Transverse colon (tissue), 4 donors: ENCODE data around the gene RBM20.

Experiments
- EP300 ChIP-seq: sonication (generic); formaldehyde crosslinking; IDR thresholded peaks from one replicate; pipeline ENCODE4 v1.6.1; 2017; ENCODE audit warnings: antibody characterized with exemption, low read depth
- POLR2A ChIP-seq: fragments of 450-650 bp; IDR thresholded peaks from one replicate; pipeline ENCODE4 v1.6.1; 2016; ENCODE audit warnings: antibody characterized with exemption, mild to moderate bottlenecking, moderate library complexity
- POLR2AphosphoS5 ChIP-seq, 3 donors: sonication (generic); formaldehyde crosslinking; IDR thresholded peaks; one replicate each; pipeline ENCODE4 v1.6.1; 2016; ENCODE audit warnings: antibody characterized with exemption in 3 of 3
- TF ChIP-seq, protein P1 (sequence below), 5 experiments: fragments of 200-600 bp in 3 of 5; fragments of 450-650 bp in 2 of 5; sonication (generic) in 3 of 5; IDR thresholded peaks; 1 replicate in 2 of 5; 2 replicates in 3 of 5; pipeline ENCODE4 v1.5.1; 2016 to 2017; ENCODE audit warnings: antibody characterized with exemption in 5 of 5, inconsistent platforms in 3 of 5, mild to moderate bottlenecking in 2 of 5, moderate library complexity in 1 of 5

- TF ChIP-seq, protein P1, sequence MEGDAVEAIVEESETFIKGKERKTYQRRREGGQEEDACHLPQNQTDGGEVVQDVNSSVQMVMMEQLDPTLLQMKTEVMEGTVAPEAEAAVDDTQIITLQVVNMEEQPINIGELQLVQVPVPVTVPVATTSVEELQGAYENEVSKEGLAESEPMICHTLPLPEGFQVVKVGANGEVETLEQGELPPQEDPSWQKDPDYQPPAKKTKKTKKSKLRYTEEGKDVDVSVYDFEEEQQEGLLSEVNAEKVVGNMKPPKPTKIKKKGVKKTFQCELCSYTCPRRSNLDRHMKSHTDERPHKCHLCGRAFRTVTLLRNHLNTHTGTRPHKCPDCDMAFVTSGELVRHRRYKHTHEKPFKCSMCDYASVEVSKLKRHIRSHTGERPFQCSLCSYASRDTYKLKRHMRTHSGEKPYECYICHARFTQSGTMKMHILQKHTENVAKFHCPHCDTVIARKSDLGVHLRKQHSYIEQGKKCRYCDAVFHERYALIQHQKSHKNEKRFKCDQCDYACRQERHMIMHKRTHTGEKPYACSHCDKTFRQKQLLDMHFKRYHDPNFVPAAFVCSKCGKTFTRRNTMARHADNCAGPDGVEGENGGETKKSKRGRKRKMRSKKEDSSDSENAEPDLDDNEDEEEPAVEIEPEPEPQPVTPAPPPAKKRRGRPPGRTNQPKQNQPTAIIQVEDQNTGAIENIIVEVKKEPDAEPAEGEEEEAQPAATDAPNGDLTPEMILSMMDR (IDR thresholded peaks at IDR 0.05): no peak
- TF ChIP-seq POLR2AphosphoS5 (IDR thresholded peaks at IDR 0.05) (peak in 1 of 3 donors; percentile 8), POLR2A (no peak), EP300 (no peak)
Measured at GRCh38 chr10:110876000-110876399, 231.9 kb downstream of the RBM20 start.
